NCI-H2196 (cell line): ENCODE results near the gene SH2D6.

Source experiments
- DNase-seq: peaks from one replicate; lab custom pipeline; 2025; ENCODE audit not compliant: unreplicated experiment; lab: John Stamatoyannopoulos, UW

Gene SH2D6

DNA sequence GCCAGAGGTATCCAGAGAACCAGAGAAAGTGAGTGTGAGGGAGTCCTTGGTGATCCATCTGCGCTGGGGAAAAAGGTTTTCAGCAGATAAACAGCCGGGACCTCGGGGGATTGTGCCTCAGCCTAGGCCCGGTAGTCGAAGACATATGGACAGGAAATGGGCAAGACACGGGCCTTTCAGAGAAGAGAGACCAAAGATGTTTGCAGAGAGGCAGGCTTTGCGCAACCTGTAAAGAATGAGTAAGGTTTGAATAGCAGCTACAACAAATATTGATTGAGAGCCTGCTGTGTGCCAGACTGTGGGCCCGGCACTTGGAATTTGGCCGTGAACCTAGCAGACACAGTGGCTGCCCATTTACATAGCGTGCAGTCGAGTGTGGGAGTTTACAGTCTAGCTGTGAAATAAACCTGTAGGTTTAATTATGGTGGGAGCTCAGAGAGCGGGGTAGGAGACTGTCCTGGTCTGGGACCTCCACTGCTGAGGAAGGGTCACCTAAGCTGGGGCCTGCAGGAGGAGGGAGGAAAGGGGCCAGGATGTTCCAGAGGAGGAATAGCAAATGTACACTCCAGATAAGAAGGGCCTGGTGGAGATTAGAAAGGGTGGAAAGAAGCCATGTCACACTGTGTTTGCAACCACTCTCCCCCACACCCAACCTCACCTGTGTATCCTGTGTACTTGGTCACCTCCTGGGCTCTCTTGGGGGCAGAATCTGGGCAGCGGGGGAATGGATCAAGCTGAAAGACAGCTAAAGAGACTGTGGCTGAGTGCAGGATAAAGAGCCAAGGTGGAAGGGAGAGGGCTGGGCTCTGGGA is 3.0 kb downstream of the SH2D6 start:
- peak; percentile 47 for DNase-seq

DNA sequence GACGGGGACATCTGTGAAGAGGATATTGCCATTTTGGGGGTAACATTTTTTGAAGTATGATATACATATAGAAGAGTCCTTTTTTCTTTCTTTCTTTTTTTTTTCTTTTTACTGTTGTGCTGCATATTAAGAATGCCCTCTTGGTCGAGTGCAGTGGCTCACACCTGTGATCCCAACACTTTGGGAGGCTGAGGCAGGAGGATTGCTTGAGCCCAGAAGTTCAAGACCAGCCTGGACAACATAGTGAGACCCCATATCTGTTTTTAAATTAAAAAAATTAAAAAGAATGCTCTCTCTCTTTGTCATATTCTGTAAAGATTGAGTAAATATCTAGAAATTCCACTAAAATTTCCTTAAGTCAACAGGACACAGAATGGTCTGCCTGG is 3.6 kb downstream of the SH2D6 start:
- no peak for DNase-seq

DNA sequence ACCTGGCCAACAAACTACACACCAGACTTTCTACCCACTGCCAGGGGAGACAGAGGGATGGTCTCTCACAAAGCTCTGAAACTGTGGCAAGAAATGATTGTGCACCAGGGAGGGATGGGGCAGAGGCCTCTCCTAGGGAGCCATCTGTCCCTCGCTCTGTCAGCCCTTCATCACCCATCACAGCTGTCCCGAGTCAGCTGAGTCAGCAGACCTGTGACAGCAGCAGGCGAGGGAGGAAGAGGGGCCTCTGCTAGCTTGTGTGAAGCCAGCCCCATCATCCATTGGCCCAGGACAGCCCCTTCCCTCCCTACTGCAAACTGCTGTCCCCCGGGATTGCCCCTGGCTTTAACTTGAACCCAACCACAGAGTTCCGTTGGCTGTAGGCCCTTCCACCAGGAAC is 5.0 kb downstream of the SH2D6 start:
- no peak for DNase-seq

DNA sequence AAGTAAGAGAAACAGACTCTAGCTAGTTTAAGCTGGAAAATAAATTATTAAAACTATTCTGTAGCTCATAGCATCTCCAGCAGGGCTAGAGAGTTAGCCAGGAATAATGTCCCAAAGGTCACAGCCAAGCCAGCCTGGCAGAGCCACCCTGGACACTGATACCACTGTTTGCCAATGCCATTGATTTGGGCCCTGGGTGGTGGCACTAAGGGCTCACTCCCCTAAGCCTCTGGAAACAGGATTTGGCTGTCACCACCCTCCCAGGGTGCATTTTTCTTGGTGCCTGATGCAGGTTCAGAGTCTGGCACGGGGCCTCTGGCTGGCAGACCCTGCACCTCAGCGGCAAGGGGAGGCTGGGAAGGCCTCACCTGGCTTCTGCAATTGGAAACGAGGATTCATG is 7.1 kb downstream of the SH2D6 start:
- DNase-seq = no peak

DNA sequence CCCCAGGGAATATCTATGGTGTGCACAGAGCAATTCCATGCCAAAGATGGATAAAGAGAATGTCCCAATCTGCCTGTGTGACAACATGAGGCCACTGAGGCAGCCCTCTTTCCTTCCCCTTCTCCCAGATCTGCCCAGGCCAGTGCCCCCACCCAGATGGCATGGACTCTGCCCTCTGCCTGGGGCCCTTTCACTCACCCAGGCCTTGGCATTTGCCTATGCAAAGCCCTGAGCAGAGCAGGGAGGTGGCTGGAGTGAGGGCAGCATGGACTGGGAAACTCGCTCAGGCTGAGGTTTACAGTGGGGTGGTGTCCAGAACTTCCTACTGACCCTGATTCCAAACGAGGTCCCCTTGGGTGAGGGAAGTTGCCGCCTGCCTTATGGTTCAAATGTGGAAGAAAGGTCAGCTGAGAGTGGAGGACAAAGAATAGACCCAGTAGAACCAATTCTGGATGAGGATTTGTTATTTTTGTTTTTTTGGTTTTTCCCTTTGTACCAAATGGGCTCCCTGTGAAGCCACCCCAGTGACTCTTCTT is 8.9 kb downstream of the SH2D6 start:
- DNase-seq = no peak

DNA sequence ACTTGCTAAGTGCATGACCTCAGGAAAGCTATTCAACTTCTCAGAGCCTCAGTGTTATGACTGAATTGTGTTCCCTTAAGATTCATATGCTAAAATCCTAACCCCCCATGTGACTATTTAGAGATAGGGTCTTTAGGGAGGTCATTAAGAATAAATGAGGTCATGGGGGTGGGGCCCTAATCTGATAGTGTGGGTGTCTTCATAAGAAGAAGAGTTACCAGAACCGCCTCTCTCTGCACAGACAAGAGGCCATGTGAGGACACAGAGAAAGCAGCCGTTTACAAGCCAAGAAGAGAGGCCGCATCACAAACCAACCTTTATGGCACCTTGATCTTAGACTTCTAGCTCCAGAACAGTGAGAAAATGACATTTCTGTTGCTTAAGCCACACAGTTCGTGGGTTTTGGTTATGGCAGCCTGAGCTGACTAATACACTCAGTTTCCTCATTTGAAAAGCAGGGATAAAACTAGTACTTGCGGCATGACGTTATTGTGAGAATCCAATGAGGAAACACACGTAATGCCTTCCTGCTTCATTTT is 9.9 kb downstream of the SH2D6 start:
- DNase-seq = no peak

DNA sequence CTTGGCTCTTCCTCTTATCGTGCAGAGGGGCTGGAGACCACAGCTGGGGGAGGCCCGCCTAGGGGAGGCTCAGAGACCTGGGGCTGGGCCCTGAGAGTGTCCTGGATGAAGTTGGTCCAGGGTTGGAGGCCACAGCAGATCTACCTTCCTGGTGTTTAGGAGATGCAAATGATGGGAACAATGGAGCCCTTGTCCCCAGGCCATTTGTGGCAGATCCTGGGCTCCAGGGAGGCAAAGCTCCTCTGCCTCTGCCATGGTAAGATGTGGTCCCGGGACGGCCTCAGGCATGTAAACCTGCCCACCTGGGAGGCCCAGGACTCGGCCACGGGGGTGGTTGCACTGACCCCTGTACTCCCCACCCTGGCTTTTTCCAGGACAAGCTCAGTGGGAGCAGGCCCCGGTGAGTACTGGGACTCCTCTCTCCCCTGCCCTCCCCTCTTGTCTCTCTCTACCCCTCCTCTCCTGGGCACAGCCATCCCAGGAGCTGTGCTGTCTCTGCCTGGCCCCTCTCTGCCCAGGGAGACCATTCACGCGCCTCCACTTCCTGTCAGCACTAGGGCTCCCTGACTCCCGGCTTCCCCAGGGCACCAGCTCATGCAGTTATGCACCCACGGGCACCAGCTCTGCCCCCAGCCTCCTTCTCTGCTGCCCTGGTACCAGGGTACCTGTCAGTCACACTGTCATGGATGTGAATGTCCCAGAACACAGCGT is 10.9 kb downstream of the SH2D6 start:
- DNase-seq = no peak

DNA sequence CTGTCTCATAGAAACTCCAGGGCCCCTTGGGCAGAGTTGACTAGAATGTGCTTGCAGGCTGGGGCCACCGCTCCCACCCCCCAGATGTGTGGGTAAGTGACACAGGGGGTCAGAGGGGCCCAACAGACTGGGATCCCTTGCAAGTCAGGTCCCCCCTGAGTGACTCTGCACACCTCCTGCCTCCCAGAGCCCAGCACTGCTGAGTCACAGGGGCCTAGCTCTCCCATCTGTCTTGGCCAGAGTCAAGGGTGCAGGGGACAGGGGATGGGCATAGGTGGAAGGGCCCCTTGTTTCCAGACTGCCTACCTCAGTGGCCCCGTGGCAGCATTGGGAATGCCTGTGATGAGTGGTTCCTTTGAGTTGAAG is 11.4 kb downstream of the SH2D6 start:
- DNase-seq = no peak

DNA sequence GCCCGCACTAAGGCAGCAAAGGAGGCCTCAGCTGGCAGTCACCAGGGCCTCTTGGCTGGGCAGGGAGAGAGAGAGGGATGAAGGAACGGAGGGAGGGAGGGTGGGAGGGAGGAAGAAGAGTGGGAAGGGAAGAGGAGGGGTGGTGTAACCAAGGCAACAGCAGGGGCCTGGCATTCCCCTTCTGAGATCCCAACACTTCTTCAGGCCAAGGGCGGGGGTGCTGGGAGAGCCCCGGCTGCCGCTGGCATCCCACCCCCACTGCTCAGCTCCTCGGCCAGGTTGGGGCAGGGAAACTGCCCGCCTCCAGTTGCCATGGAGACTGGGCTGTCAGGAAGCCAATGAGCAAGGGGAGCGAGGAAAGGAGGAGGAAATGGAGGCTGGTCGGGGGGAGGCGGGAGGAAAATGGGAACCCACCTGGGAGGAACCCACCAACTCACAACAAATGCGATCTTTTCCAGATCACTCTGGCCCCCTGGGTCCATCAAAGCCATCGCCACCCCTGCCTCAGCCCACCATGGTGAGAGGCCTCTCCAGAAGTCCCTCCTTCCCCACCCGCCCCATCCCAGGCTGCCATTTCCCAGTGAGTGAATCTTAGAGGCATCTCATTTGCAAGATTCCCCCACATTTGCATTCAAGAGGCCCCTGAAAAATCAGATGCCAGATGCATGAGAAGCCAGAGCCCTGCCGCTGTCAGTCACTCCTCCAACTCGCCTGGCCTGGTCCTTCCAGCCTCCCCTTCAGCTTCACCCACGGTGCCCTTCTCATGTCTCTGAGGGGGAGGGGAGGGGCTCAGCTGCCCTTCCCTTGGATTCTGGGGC is 12.4 kb downstream of the SH2D6 start:
- DNase-seq = peak; percentile 22

DNA sequence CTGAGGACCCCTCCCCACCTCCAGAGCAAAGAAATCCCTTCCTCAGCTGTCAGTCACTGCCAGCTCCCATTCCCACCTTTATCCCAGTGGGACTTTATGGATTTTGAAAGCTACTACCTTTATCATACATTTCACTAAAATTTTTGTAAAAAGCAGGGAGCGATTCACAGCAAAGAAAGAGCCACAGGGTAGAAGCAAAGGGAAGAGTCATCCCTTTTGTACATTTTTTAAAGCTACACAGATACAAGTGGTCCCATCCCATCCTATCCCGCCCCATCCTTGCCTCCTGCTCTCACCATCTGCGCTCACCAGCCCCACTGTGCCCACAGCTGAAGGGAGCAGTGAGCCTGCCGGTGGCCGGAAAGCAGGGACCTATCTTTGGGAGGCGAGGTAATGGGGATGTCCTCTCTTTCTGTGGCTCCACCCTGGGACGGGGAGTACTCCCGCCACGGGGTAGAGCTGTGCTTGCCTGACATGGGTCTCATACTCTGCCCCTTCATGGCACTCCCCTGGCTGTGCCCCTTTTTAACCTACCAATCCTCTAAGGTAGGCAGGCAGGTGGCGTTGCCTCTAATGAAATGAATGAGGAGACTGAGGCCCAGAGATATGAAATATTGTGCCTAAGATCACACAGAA is 13.2 kb downstream of the SH2D6 start:
- DNase-seq = no peak

DNA sequence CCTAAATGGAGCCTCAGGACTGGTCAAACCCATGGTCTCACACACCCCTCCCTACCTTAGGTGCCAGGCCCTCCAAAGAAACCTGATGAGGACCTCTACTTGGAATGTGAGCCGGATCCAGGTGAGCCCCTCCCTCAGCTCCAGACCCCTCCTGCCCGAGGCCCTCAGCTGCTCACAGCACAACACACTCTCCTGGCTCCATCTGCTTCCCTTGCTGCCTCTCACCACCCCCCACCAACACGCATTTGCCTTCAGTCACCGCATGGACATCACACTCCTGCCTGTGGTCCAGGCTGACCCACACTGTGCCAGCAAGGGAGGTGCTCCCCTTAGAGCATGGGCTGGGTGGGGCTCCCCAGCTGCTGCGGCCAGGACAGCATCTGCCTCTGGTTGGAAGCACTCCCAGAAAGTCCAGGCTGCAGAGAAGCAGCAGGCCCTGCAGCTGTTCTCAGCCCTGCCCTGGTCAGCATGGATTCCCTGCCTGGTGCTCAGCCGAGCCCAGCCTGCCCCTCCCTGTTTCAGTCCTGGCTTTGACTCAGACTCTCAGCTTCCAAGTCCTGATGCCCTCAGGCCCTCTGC is 15.1 kb downstream of the SH2D6 start:
- DNase-seq = peak; percentile 80

DNA sequence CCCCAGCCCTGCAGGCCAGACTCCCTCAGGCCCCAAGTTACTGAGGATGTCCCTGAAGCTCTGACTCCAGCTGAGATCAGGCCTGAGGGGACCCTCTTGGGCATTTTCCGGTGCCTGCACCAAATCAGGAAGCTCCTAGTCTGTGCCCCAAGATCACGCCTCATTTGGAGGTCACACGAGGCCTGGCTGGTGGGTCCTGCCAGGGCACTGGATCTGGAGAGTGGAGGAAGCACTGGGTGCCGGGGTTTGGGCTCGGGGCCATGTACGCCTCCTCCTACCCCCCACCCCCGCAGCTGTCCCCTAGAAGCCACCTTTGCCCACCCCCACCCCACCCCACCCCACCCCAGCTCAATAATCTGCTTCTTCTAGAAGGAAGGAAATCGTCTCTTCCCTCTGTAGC is 16.2 kb downstream of the SH2D6 start:
- no peak for DNase-seq

DNA sequence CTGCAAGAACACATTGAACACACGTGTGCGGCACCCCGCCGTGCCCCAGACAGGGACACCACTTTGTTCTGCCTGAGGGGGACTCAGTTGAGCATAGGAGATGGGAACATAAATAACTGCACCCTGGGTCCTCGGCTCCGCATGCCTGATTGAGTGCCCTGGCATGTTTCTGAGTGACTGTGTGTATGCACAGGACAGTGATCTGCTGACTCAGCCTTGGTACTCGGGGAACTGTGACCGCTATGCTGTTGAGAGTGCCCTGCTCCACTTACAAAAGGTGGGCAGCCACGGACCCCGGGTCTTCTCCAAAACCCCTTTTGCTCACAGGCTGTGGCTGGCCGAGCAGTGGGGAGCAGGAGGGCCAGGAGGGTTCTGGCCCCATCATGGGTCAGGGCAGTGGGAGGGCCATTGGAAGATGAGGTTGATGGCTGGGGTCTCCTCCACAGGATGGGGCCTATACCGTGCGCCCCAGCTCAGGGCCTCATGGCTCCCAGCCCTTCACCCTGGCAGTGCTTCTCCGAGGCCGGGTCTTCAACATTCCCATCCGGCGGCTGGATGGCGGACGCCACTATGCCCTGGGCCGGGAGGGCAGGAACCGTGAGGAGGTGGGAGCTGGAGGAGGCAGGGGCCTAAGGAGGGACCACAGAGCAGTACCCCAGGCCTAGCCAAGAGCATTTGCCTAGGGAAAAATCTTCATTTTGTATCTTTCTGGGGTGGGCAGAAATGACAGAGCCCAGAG is 16.9 kb downstream of the SH2D6 start:
- no peak for DNase-seq

DNA sequence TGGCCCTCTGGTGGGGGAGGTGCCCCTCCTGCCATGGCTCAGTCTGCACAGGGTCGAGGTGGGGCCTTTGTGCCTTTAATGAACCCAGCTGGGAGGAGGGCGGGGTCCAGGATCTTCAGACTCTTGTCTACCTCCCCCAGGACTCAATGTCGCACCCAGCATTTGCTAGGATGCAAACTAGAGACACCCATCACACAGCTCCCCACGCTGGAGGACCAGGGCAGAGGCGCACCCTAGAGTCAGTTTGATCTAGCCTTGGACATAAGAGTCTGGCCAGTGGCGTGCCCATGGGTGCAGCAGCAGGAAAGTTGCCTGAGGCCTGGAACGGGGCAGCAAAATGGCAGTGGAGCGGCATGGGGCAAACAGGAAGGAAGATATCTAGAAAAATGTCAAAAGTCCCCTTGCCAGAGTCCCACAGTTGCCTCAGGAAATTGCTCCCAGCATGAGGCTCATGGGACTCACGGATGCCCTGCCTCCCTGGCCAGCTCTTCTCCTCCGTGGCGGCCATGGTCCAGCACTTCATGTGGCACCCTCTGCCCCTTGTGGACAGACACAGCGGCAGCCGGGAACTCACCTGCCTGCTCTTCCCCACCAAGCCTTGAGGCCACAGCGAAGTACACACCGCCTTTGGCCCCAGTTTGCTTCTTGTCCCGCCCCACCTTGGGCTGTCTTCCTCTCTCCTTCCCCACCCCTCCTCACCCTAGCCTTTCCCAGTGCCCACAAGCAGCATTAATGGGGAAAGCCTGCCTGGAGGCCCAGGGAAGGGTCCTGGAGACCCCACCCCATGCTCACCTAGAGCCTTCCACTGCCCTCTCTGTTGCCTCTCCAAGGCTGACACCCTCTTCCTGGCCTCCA is 17.7 kb downstream of the SH2D6 start:
- DNase-seq = no peak

DNA sequence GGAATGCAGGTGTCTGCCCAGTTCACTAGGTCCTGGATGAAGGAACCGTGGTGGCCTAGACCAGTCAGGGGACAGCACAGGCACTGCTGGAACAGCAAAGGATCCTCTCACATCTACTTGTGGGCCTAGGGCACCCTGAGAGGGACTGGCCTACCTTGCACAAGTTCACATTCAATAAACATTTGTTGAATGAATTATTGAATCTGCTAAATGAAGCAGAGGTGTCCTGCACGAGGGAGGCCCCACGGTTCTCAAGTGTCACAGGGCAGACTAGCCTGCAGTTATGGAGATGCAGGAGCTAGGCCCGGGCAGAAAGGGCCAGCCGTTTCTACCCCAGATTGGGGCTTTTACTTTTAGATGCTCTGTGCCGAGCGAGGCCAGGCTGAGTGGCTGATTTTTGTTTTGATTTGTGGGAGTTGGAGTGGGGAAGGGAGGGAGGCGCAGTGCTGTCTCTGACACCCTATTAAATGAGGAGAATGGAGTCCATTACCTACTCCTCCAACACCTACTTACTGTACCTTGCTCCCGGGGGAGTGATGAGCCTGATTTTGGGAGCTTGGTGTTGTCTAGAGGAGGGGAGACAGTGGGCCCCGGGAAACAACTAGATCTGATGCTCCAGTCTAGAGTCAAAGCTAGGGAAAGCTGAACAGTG is 18.4 kb downstream of the SH2D6 start:
- DNase-seq = no peak

DNA sequence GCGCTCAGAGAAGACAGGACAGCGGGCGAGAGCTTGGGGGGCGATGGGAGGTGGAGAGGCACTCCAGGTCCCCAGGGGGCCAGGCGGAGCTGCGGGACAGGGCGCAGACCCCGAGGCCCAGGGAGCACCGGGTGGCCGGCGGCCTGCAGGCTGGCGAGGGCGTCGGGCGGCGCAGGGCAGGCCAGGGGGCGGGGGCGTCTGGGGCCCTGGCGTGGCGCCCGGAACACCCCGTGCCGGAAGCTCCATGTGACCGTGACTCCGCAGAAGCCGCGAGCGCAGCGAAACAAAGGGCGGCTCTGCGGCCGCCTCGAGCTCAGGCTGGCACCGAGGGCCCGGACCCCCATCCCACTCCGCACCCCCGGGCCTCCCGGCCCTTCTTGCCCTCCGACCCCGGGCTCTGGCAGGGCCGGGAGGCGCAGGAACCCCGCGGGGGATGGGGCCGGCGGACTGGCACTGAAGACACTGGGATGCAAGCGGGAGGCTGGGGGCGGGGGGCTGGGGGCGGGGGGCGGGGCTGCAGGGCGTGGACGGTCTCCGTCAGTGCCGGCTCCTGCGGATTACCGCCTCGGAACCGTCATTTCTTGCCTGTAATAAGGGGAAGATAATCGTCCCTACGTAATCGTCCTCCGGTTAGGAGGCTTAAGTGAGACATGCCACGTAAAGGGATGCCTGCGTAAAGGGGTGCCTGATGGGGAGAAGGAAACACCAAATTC is 19.1 kb downstream of the SH2D6 start:
- DNase-seq = peak; percentile 66

DNA sequence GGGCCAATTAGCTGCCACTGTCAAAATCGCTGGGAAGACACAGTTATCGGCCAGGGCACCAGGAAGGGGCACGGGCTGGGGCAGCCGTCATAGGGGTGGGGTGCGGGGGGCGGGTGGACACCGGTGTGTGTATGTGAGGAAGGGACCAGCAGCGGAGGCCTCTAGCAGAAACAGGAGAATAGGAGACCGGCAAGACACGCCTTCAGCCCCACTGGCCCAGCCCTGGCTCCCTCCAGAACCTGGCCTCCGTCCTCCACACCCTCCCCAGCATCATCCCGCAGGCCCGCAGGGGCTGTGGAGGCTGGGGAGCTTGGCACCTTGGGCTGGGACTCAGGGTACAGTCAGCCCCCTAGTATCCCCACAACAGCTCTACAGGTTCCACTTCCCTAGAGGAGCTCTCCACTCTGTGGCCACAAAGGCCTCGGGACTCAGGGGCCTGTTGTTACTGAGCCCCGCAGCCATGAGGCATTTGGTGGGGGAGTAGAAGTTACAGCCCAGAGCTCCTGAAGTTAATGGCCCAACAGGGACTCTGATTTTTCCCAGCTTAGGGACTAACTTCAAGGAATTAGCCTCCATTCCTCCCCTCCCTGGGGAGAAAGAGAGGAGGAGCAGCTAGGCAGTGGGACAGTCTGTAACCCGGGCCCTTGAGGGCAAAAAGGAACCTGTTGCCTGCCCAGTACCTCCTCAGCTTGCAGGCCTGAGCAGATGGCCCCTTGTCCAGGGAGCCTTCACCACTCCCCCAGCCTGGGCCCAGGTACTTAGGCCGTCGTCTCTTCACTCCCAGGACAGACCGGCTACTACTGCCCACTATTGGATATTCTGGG is 19.9 kb downstream of the SH2D6 start:
- DNase-seq = no peak
